GM18873 (cell line): ENCODE results near the gene CHEK2.
A peak's percentile ranks its signal among the peaks of the same experiment; 100 is the strongest.
"Not testable (repeated sequence)": the region's sequence is repeated elsewhere in the genome, so short reads cannot be mapped to it uniquely, and the experiment has no call there.

Experiments
- ATAC-seq: cut with Tn5 transposase; IDR thresholded peaks from one replicate; pipeline ENCODE4 v1.9.1; 2021; ENCODE audit warnings: mild to moderate bottlenecking, moderate library complexity, moderate number of reproducible peaks; ENCODE audit not compliant: unreplicated experiment, low FRiP score

CHEK2 gene

GRCh38 chr22:28743852-28744251 is 2.2 kb upstream of the CHEK2 start:
- ATAC-seq: no peak

GRCh38 chr22:28742562-28742962 is 942 bp upstream of the CHEK2 start:
- peak; percentile 5 for ATAC-seq

- ATAC-seq: no peak
These were observed 328 bp downstream of the CHEK2 start for GRCh38 chr22:28741200-28741784.

- ATAC-seq: not testable (repeated sequence)
These were observed 2.7 kb downstream of the CHEK2 start for GRCh38 chr22:28738876-28739275.

GRCh38 chr22:28737701-28738100 is 3.9 kb downstream of the CHEK2 start:
- ATAC-seq: no peak

- ATAC-seq: no peak
These were observed 5.1 kb downstream of the CHEK2 start for GRCh38 chr22:28736301-28737155.

- no peak for ATAC-seq
These were observed 7.2 kb downstream of the CHEK2 start for GRCh38 chr22:28734393-28734792.

GRCh38 chr22:28730179-28730578 is 11.4 kb downstream of the CHEK2 start:
- ATAC-seq: no peak

- ATAC-seq: no peak
These were observed 12.9 kb downstream of the CHEK2 start for GRCh38 chr22:28728621-28729313.

GRCh38 chr22:28728002-28728401 is 13.6 kb downstream of the CHEK2 start:
- no peak for ATAC-seq

GRCh38 chr22:28718044-28718443 is 23.6 kb downstream of the CHEK2 start:
- no peak for ATAC-seq

- ATAC-seq: no peak
These were observed 24.9 kb downstream of the CHEK2 start for GRCh38 chr22:28716686-28717085.

GRCh38 chr22:28715611-28716010 is 26.0 kb downstream of the CHEK2 start:
- no peak for ATAC-seq

GRCh38 chr22:28714043-28714628 is 27.5 kb downstream of the CHEK2 start:
- no peak for ATAC-seq

GRCh38 chr22:28711820-28712777 is 29.5 kb downstream of the CHEK2 start:
- no peak for ATAC-seq

GRCh38 chr22:28711341-28711740 is 30.3 kb downstream of the CHEK2 start:
- ATAC-seq: no peak

- no peak for ATAC-seq
These were observed 30.9 kb downstream of the CHEK2 start for GRCh38 chr22:28710576-28711191.

- ATAC-seq: no peak
These were observed 31.5 kb downstream of the CHEK2 start for GRCh38 chr22:28710107-28710506.

GRCh38 chr22:28706845-28707244 is 34.8 kb downstream of the CHEK2 start:
- ATAC-seq: no peak

- no peak for ATAC-seq
These were observed 38.2 kb downstream of the CHEK2 start for GRCh38 chr22:28703436-28703835.
